Loucy (cell line): ENCODE results near the gene DYRK2.

Source experiments
- EZH2phosphoT487 ChIP-seq: fragments of 200-600 bp; IDR thresholded peaks from 2 replicates; pipeline ENCODE4 v1.6.1; 2018; ENCODE audit warnings: antibody characterized with exemption, mild to moderate bottlenecking, moderate library complexity, borderline replicate concordance
- TF ChIP-seq, protein P1 (sequence below): fragments of 200-600 bp; sonication (generic); conservative IDR thresholded peaks from 2 replicates; pipeline ENCODE4 v1.5.1; 2014; ENCODE audit warnings: mild to moderate bottlenecking, antibody characterized with exemption, low read length

DNA sequence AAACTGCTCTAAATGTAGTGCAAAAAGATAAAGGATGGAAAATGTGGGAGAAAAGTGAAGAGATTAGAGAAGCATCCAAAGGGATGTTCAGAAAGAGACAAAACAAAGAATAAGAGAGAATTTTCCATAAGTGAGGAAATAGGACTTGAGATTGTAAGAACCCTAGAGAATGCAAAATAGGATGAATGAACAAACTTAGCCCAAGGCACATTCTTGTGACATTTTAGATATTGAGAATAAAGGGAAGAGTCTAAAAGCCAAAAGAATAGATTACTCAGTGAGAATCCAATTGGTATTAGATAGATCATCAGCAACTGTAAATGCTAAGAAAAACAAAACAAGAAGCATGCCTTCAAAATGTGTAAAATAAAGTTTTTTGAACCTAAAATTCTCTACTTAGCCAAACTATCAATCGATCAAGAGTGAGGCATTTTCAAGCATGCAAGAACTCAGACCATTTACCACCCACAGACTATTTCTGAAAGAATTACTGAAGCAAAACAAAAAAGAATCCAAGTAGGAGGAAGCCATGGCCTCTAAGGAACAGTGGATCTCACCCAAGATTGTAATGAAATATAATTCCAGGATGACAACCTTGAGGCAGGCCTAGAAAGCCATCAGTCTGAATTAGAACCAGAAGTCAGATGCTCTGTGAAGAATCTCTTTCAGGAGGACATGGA lies 33.5 kb downstream of the DYRK2 start:
- TF ChIP-seq, protein P1, sequence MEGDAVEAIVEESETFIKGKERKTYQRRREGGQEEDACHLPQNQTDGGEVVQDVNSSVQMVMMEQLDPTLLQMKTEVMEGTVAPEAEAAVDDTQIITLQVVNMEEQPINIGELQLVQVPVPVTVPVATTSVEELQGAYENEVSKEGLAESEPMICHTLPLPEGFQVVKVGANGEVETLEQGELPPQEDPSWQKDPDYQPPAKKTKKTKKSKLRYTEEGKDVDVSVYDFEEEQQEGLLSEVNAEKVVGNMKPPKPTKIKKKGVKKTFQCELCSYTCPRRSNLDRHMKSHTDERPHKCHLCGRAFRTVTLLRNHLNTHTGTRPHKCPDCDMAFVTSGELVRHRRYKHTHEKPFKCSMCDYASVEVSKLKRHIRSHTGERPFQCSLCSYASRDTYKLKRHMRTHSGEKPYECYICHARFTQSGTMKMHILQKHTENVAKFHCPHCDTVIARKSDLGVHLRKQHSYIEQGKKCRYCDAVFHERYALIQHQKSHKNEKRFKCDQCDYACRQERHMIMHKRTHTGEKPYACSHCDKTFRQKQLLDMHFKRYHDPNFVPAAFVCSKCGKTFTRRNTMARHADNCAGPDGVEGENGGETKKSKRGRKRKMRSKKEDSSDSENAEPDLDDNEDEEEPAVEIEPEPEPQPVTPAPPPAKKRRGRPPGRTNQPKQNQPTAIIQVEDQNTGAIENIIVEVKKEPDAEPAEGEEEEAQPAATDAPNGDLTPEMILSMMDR = no peak
- TF ChIP-seq EZH2phosphoT487 = no peak
